ENCODE data around the gene UTF1.

UTF1 gene

GRCh38 chr10:133230044-133230361 is at the start of gene UTF1:
Gene UTF1 (plus strand): TSS chr10:133230217. CDS start chr10:133230289, 72 bp downstream.
- no peak for DNase-seq (ENCODE audit: low read depth)

- no peak for DNase-seq (ENCODE audit: low read depth)
Observed at GRCh38 chr10:133180965-133181639, 48.9 kb upstream of the UTF1 start.

GRCh38 chr10:133182190-133182589 is 47.8 kb upstream of the UTF1 start:
- DNase-seq (ENCODE audit: low read depth), result no peak

GRCh38 chr10:133182791-133183645 is 47.0 kb upstream of the UTF1 start:
- DNase-seq (ENCODE audit: low read depth), result no peak

- DNase-seq (ENCODE audit: low read depth), result no peak
Observed at GRCh38 chr10:133183646-133184378, 46.2 kb upstream of the UTF1 start.

- DNase-seq (ENCODE audit: low read depth), result no peak
Observed at GRCh38 chr10:133184591-133185244, 45.3 kb upstream of the UTF1 start.

- DNase-seq (ENCODE audit: low read depth), result no peak
Observed at GRCh38 chr10:133185421-133185820, 44.6 kb upstream of the UTF1 start.

- DNase-seq (ENCODE audit: low read depth), result no peak
Observed at GRCh38 chr10:133185916-133186315, 44.1 kb upstream of the UTF1 start.

- no peak for DNase-seq (ENCODE audit: low read depth)
Observed at GRCh38 chr10:133186416-133187090, 43.5 kb upstream of the UTF1 start.

GRCh38 chr10:133187091-133187905 is 42.7 kb upstream of the UTF1 start:
- DNase-seq (ENCODE audit: low read depth), result no peak

- no peak for DNase-seq (ENCODE audit: low read depth)
Observed at GRCh38 chr10:133187906-133188681, 41.9 kb upstream of the UTF1 start.

GRCh38 chr10:133189256-133189655 is 40.8 kb upstream of the UTF1 start:
- DNase-seq (ENCODE audit: low read depth), result no peak

- no peak for DNase-seq (ENCODE audit: low read depth)
Observed at GRCh38 chr10:133189726-133190125, 40.3 kb upstream of the UTF1 start.

GRCh38 chr10:133190225-133190624 is 39.8 kb upstream of the UTF1 start:
- DNase-seq (ENCODE audit: low read depth), result no peak

GRCh38 chr10:133191651-133192050 is 38.4 kb upstream of the UTF1 start:
- no peak for DNase-seq (ENCODE audit: low read depth)

GRCh38 chr10:133194151-133194550 is 35.9 kb upstream of the UTF1 start:
- DNase-seq (ENCODE audit: low read depth), result no peak

GRCh38 chr10:133195096-133195495 is 34.9 kb upstream of the UTF1 start:
- DNase-seq (ENCODE audit: low read depth), result no peak

- DNase-seq (ENCODE audit: low read depth), result no peak
Observed at GRCh38 chr10:133195611-133196010, 34.4 kb upstream of the UTF1 start.

- no peak for DNase-seq (ENCODE audit: low read depth)
Observed at GRCh38 chr10:133196221-133196915, 33.6 kb upstream of the UTF1 start.

Data from ELR (cell line).